Activated T-cell treated with anti-CD3 and anti-CD28 coated beads, Interleukin-2, amount 50 U/mL, for 24 hours (primary cell): ENCODE results near the gene BARHL2.

Experiments used
- DNase-seq: peaks from one replicate; pipeline ENCODE4 v3.0.0-alpha.2; 2020
- H3K27ac Mint-ChIP-seq: 2 replicates; pipeline ENCODE4 v1.8.0; 2020; ENCODE audit warnings: mild to moderate bottlenecking, mixed read lengths
- H3K27me3 Mint-ChIP-seq: 2 replicates; pipeline ENCODE4 v1.8.0; 2020; ENCODE audit warnings: mixed read lengths
- H3K36me3 Mint-ChIP-seq: 2 replicates; pipeline ENCODE4 v1.8.0; 2020; ENCODE audit warnings: low read depth, mixed read lengths
- H3K4me1 Mint-ChIP-seq: 2 replicates; pipeline ENCODE4 v1.8.0; 2020; ENCODE audit warnings: low read depth, mixed read lengths
- H3K4me3 Mint-ChIP-seq: 2 replicates; pipeline ENCODE4 v1.8.0; 2020; ENCODE audit warnings: mild to moderate bottlenecking, moderate library complexity, mixed read lengths
- H3K9me3 Mint-ChIP-seq: 2 replicates; pipeline ENCODE4 v1.8.0; 2020; ENCODE audit warnings: mixed read lengths

Gene BARHL2

DNA sequence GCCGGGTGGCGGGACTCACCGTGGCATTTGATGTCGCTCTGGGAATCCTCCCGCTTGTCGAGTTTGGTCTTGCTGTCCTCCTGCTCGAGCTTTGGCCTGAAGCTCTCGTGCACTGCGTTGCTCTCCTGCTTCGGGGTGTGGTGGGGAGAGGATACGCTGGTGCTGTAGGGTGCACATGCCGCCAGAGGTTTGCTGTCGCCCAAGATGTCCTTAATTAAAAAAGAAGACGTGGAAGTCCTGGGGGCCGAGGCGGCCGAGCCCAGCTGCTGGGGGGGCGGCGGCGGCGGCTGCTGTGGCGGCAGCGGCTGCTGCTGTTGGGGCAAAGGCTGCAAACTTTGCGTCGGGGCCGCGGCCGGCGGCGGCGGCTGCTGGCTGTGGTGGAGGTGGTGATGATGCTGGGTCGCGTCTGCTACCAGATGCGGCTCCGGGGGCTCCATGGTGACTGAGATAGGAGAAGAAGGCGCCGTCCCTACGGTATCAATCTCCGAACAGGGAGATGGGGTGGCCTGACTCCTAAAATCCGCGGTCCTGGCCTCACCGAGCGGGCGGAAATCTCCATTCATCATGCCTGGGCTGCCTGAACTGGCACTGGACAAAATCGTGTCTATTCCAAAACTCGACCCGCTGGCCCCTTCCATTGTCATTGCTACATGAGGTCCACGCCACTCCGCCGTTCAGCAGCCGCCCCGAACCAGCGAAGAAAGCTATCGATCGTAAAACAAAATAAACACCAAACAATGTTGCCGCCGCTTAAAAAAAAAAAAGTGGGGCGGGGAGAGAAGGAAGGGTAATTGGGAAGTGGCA lies at the start of gene BARHL2:
Gene BARHL2, minus strand, starts transcription at position 751 of the 804 bp plus-strand sequence. Its CDS starts 107 bp downstream, at position 644.
- no peak for DNase-seq
- no peaks in the 10 kb centered on the region for H3K36me3 Mint-ChIP-seq
- H3K4me3 Mint-ChIP-seq = peak within 1 kb of the TSS; percentile 66
- peaks cover 8% of the 10 kb centered on the region for H3K9me3 Mint-ChIP-seq
- peaks cover 26% of the 10 kb centered on the region for H3K4me1 Mint-ChIP-seq
- peak within 1 kb of the TSS; percentile 83 for H3K27ac Mint-ChIP-seq
- H3K27me3 Mint-ChIP-seq = peaks cover 91% of the 10 kb centered on the region

- no peak for DNase-seq
- H3K27me3 Mint-ChIP-seq = peaks cover 70% of the 10 kb centered on the region
- H3K4me1 Mint-ChIP-seq = peaks cover 3% of the 10 kb centered on the region
- no peaks in the 10 kb centered on the region for H3K9me3 Mint-ChIP-seq
- H3K36me3 Mint-ChIP-seq = no peaks in the 10 kb centered on the region
- H3K27ac Mint-ChIP-seq = no peak overlapping the region
- no peak overlapping the region for H3K4me3 Mint-ChIP-seq
Observed at GRCh38 chr1:90763930-90764329, 46.8 kb upstream of the BARHL2 start.

- no peaks in the 10 kb centered on the region for H3K9me3 Mint-ChIP-seq
- H3K36me3 Mint-ChIP-seq = no peaks in the 10 kb centered on the region
- H3K27me3 Mint-ChIP-seq = peaks cover 70% of the 10 kb centered on the region
- H3K4me1 Mint-ChIP-seq = peaks cover 3% of the 10 kb centered on the region
- H3K4me3 Mint-ChIP-seq = no peak overlapping the region
- no peak overlapping the region for H3K27ac Mint-ChIP-seq
- DNase-seq = no peak
Observed at GRCh38 chr1:90763506-90763905, 46.4 kb upstream of the BARHL2 start.

DNA sequence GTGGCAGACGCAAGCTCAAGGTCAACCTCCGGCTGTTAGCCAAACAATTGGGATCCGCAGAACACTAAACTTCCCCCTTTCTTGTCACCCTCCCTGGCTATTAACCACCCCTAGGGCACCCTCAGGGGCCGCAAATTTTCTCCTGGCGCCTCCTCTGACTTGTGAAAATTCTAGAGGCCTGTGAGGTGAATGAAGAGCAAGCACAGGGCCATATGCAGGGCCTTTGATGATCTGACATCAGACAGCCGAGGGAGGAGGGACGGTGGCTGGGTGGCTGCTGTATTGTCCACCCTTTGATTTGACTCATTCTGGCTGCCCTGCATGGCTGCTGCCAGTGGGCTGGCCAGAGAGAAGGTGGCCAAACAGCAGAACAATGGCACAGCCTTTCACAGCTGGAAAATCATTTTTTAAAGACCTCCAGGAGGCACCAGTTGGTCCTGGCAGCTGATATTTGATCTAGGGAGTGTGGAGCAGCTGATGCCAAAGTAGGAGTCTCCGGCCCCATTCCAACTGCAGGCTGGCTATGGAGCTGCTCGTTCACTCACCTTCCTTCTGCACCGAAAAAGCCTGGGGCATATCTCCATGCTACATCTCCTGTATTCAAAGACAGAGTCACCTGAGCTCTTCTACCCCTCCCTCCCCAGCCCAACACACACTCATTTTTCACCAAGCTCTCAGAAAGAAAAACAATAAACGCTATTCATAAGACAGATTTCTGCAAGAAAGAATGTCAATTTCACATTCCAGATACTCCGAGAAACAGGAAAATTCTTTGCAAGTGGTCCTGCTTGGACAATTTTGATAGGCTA lies 44.9 kb upstream of the BARHL2 start:
- peaks cover 67% of the 10 kb centered on the region for H3K27me3 Mint-ChIP-seq
- no peak overlapping the region for H3K4me3 Mint-ChIP-seq
- peaks cover 3% of the 10 kb centered on the region for H3K4me1 Mint-ChIP-seq
- no peaks in the 10 kb centered on the region for H3K9me3 Mint-ChIP-seq
- no peaks in the 10 kb centered on the region for H3K36me3 Mint-ChIP-seq
- H3K27ac Mint-ChIP-seq = no peak overlapping the region
- DNase-seq = no peak

GRCh38 chr1:90761156-90761555 lies 44.1 kb upstream of the BARHL2 start:
- Mint-ChIP-seq H3K4me1 (peaks cover 3% of the 10 kb centered on the region), H3K9me3 (no peaks in the 10 kb centered on the region), H3K27me3 (peaks cover 66% of the 10 kb centered on the region), H3K36me3 (no peaks in the 10 kb centered on the region), H3K4me3 (no peak overlapping the region), H3K27ac (no peak overlapping the region)
- DNase-seq = no peak

GRCh38 chr1:90753556-90753955 lies 36.5 kb upstream of the BARHL2 start:
- Mint-ChIP-seq H3K4me1 (no peaks in the 10 kb centered on the region), H3K36me3 (no peaks in the 10 kb centered on the region), H3K4me3 (no peak overlapping the region), H3K9me3 (no peaks in the 10 kb centered on the region), H3K27ac (no peak overlapping the region), H3K27me3 (peaks cover 53% of the 10 kb centered on the region)
- DNase-seq = no peak

GRCh38 chr1:90748668-90749067 lies 31.6 kb upstream of the BARHL2 start:
- Mint-ChIP-seq H3K9me3 (no peaks in the 10 kb centered on the region), H3K4me1 (no peaks in the 10 kb centered on the region), H3K36me3 (no peaks in the 10 kb centered on the region), H3K27ac (no peak overlapping the region), H3K4me3 (no peak overlapping the region), H3K27me3 (peaks cover 49% of the 10 kb centered on the region)
- no peak for DNase-seq

DNA sequence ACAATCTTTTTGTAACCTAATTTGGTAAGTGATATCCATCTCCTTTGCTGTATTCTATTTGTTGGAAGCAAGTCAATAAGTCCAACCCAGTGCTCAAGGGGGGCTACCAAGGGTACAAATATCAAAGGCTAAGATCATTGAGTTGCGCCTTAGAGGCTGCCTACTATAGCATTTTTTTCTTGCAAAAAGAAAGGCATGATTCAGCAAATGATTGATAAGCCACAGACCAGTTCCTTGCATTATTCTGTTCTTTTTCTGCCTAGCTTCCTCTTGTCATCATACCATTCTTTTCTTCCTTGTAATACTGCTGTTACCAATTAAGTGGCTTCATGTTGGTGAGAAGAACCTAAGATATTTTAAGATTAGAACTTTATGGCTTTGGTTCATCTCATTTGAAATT lies 29.8 kb upstream of the BARHL2 start:
- H3K4me3 Mint-ChIP-seq = no peak overlapping the region
- no peak for DNase-seq
- H3K9me3 Mint-ChIP-seq = no peaks in the 10 kb centered on the region
- no peaks in the 10 kb centered on the region for H3K4me1 Mint-ChIP-seq
- no peaks in the 10 kb centered on the region for H3K36me3 Mint-ChIP-seq
- H3K27me3 Mint-ChIP-seq = peaks cover 41% of the 10 kb centered on the region
- no peak overlapping the region for H3K27ac Mint-ChIP-seq

DNA sequence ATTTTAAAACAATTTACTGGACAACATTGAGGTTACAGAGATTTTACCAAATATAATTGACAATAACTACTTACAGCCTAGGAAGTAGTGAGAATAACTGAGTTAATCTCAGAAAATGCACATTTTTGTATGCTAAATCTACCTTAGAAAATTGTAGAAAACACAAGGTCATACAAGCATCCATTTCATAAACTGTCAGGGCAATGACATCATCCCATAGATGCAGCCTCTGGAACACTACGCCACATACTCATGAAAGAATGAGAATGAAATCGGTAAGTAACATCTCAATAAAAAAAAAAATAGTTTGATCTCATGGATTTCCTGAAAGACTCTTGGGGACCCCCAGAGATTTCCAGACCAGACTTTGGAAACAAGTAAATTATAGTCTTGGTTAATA lies 28.9 kb upstream of the BARHL2 start:
- DNase-seq = no peak
- no peaks in the 10 kb centered on the region for H3K9me3 Mint-ChIP-seq
- H3K27ac Mint-ChIP-seq = no peak overlapping the region
- no peaks in the 10 kb centered on the region for H3K36me3 Mint-ChIP-seq
- H3K4me3 Mint-ChIP-seq = no peak overlapping the region
- H3K27me3 Mint-ChIP-seq = peaks cover 45% of the 10 kb centered on the region
- no peaks in the 10 kb centered on the region for H3K4me1 Mint-ChIP-seq

DNA sequence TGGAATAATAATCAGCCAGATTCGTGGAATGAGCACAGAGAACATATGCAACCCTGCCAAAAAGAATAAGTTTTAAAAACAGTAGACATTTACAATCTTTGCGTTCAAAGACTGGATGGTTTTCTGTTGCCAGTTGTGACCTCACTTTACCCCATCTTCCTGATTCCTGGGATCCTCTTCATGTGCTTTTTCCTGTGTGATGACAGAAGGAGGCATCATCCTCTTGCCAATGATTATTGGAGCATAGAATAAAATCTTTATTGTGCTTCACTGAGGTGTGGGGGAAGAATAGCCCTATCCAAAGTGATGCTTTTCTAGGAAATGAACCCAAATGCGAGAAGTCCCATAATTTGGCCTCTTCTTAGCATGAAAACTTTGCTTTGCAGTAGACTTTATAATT lies 15.0 kb upstream of the BARHL2 start:
- H3K9me3 Mint-ChIP-seq = peaks cover 2% of the 10 kb centered on the region
- no peak for DNase-seq
- H3K36me3 Mint-ChIP-seq = no peaks in the 10 kb centered on the region
- no peak overlapping the region for H3K27ac Mint-ChIP-seq
- H3K4me3 Mint-ChIP-seq = no peak overlapping the region
- H3K27me3 Mint-ChIP-seq = peaks cover 80% of the 10 kb centered on the region
- peaks cover 26% of the 10 kb centered on the region for H3K4me1 Mint-ChIP-seq

- Mint-ChIP-seq H3K4me3 (no peak overlapping the region), H3K9me3 (peaks cover 2% of the 10 kb centered on the region), H3K36me3 (no peaks in the 10 kb centered on the region), H3K4me1 (peaks cover 29% of the 10 kb centered on the region), H3K27me3 (peaks cover 83% of the 10 kb centered on the region), H3K27ac (no peak overlapping the region)
- DNase-seq = no peak
Observed at GRCh38 chr1:90731382-90732050, 14.4 kb upstream of the BARHL2 start.

DNA sequence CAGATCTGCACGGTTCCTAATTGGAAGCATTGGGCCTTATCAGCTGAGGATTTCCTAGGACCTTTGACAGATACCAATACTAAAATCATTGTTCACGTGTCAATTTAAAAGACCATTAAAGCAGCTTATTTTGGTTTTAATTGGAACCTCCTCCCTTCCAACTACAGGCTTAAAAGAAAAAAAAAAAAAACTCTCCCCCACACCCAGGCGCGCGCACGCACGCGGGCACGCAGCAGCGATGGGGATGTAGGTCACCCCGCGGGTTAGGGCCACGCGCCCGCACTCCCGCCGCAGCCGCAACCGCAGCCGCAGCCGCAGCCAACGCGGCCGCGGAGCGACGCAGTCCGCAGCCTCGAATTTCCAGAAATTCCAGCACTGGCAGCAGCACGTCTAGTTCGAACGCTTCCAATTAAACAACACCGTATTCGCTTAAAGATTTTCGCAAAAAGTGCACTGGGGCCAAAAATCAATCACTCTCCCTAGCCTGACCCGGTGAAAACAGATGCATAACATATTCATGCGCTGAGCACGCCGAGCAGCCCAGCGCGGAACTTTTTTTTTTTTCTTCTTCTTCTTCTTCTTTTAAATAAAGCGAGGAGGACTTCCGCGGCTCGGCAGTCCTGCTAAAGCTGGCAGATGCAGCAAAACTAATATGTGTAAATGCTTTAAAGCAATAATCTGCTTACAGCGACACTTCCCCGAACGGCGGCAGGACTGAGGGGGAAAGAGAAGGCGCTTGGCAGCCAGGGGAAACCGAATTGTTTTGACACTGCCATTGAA lies 13.3 kb upstream of the BARHL2 start:
- Mint-ChIP-seq H3K4me3 (peak overlapping the region; percentile 68), H3K27ac (peak overlapping the region; percentile 54), H3K9me3 (peaks cover 2% of the 10 kb centered on the region), H3K36me3 (no peaks in the 10 kb centered on the region), H3K27me3 (peaks cover 87% of the 10 kb centered on the region), H3K4me1 (peaks cover 39% of the 10 kb centered on the region)
- DNase-seq = no peak

- no peaks in the 10 kb centered on the region for H3K36me3 Mint-ChIP-seq
- H3K27ac Mint-ChIP-seq = no peak overlapping the region
- no peak for DNase-seq
- peaks cover 2% of the 10 kb centered on the region for H3K9me3 Mint-ChIP-seq
- H3K4me1 Mint-ChIP-seq = peaks cover 47% of the 10 kb centered on the region
- H3K4me3 Mint-ChIP-seq = peak overlapping the region; percentile 50
- peaks cover 88% of the 10 kb centered on the region for H3K27me3 Mint-ChIP-seq
Observed at GRCh38 chr1:90729504-90730242, 12.6 kb upstream of the BARHL2 start.
